ELR (cell line): Measurements from ENCODE around the gene CDRT15.
"Not testable (repeated sequence)": the region's sequence is repeated elsewhere in the genome, so short reads cannot be mapped to it uniquely, and the experiment has no call there.

ENCODE experiments used
- DNase-seq: peaks from one replicate; pipeline ENCODE4 v3.0.0-alpha.2; 2015; ENCODE audit warnings: low read depth

CDRT15 gene

GRCh38 chr17:14206891-14207290 lies 29.8 kb downstream of the CDRT15 start:
- no peak for DNase-seq

DNA sequence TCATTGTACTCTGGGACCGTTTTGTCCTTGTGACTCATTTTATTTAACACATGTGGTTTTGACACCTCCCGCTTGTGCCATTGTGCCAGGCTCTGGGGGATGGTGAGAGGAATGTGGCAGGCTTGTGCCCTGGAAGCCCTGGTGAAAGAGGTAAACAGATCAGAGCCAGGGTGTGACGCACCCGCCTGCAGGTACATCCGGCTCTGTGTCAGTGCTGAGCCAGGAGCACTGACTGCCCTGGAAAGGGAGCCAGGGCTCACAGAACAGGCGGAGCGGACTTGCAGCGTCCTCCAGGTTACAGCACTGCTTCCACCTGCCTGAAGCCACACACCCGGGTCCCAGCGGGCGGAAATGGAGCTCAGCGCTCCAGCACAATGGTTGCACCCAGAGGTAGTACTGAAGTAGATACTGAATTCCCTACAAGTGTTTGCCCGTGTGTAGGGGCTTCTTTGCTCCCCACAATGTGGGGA lies 30.6 kb downstream of the CDRT15 start:
- no peak for DNase-seq

GRCh38 chr17:14205380-14205779 lies 31.3 kb downstream of the CDRT15 start:
- no peak for DNase-seq

- no peak for DNase-seq
These were observed 32.1 kb downstream of the CDRT15 start for GRCh38 chr17:14204546-14204945.

DNA sequence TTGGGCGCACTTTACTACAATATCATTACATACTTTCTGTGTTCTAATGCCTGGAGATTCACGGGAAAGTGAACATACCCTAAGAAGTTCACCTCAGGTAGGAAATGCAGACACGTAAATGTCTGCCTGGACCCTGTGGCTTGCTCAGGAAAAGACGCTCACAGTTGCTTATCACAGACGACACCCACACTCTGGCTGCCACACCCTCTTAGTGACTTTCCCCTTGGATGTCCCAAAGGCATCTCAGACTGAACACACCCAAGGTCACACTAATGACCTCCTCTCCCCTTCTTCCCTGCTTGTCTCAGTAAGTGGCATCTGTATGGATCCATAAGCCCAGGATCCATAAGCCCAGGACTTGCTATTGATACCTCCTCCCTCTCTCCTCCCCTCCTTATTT lies 32.6 kb downstream of the CDRT15 start:
- DNase-seq = no peak

GRCh38 chr17:14203388-14203787 lies 33.3 kb downstream of the CDRT15 start:
- DNase-seq = peak; percentile 24

DNA sequence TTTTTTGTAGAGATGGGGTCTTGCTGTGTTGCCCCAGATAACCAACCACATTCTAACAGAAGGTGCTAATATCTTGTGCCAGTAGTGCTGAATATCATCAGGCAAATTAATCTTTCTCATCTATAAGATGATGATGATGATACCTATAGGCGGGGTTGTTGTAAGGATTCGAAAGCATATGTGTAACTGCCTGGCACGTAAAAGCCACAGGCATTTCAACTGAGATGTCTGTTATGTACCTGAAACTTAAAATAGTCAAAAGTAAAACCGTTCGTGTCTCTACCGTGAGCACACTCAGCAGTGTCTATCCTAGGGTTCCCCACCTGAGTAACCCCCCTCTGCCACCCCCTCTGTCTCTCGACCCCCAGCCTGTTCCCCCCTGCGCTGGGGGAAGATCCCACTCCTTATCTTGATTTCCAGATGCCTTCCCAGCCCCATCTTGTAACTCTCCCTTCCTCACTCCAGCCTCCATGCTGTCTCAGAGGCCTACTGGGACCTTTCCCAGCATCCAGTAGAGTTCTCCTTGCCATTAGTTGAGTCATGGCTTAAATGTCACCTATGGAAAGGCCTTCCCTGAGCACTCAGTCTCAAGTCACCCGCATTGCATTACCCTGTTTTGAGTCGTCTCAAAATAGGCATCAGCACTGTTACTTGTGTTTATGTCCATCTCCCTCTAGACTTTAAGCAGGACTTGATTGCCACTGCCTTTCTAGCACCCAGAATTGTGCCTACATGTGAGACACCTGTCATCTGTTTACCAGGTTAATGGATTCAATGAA lies 34.1 kb downstream of the CDRT15 start:
- DNase-seq = no peak

DNA sequence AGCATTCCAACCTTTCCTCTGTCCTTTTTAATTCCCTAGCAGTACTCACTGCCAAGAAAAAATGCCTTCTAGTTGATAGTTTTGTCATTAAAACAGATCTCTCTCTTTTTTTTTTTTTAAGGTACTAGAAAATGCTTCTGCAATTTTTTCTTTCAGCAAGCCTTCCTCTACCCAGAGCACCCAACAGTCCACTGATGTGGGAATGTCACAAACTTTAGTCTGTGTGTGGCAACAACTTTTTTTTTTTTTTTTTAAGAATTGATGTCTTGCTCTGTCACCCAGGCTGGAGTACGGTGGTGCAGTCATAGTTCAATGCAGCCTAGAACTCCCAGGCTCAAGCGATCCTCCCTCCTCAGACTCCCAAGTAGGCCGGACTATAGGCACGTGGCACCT lies 34.7 kb downstream of the CDRT15 start:
- DNase-seq = no peak

- DNase-seq = no peak
These were observed 35.4 kb downstream of the CDRT15 start for GRCh38 chr17:14201021-14201987.

DNA sequence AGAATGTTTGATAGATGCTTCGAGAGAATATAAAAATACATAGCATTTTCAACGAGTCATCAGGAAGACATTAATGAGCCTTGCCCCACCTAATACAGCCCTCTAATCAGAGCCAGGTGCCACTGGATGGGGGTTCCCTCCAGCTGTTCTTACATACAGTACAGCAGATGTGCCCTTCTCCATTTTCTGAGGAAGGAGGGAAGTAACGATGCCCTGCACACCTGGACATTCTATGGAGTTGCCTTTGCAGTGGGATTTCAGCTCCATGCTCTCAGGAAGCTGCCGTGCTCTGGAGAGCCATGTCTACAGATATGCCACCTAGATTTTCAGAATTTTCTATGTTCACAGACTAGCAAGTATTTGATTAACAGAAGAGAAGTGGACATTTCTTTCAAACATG lies 36.3 kb downstream of the CDRT15 start:
- DNase-seq = no peak

GRCh38 chr17:14199601-14200000 lies 37.1 kb downstream of the CDRT15 start:
- DNase-seq = no peak

GRCh38 chr17:14198575-14198974 lies 38.1 kb downstream of the CDRT15 start:
- DNase-seq = no peak

DNA sequence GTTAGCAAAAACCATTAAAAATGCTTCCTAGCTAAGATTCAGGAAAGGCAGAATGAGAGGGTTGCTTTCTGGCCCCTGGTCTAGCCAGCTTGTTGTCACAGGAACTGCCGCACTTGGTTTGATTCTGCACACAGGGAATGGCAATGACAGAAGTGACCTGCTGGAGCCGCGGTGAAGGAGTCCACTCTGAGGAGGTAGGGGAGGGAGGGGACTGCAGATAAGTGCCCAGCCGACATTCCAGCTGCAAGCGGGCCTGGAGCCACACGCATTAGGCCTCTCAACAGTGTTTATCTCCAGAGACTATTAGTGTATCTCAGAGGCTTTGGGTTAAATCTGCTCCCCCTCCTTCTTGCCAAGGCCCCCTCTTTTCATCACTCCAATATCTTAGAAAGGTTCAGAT lies 38.6 kb downstream of the CDRT15 start:
- DNase-seq = no peak

DNA sequence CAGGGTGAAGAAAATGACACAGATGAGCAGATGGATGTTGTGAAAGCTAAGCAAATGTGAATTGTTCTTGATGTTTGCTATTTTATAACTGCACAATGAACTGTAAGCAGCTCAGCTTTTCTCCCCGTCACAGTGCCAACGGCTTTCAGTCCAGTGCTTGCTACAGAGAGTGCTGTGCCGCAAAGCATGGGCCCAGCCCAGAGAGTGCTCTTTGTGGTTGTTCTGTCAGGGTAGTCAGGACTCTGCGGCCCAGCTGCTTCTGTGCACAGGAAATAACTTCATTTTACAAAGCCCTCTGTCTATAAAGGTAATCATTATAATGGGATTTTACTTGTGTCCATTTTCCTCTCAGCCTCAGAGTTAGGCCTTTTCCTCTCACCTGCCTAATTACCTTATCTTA lies 39.1 kb downstream of the CDRT15 start:
- DNase-seq = no peak

- DNase-seq = no peak
These were observed 39.6 kb downstream of the CDRT15 start for GRCh38 chr17:14197057-14197456.

- no peak for DNase-seq
These were observed 40.2 kb downstream of the CDRT15 start for GRCh38 chr17:14196377-14196997.

DNA sequence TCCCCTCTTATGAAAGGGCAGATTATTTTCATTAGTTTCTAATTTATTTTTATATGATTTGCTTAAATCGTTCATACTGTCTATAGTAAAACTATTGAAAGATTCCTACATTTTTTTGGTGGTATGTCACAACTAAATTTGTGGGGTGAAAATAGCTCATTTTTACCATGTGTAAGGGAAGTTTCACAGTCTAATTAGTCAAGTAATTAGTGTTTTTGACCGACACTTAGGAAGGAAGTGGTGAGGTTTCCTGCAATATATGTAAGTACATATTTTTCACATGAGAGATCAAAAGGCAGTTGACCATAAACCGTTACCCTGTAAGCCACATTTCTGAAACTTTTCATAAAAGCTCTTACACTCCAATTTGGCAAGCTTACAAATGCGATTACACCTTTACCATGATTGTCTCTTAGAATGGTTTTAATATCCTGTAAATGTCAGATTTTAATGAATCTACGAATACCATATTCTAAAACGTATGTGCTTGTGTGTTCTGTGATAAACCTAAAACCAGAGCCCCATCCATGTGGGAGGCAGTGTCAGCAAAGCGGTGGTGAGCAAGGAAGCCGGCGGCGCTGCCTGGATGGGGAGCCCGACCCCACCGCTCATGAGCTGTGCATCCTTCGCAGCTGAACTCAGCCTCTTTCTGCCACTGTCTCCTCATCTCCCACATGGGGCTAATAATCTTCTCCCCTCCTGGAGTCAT lies 43.9 kb downstream of the CDRT15 start:
- not testable (repeated sequence) for DNase-seq

GRCh38 chr17:14192039-14192438 lies 44.6 kb downstream of the CDRT15 start:
- not testable (repeated sequence) for DNase-seq

DNA sequence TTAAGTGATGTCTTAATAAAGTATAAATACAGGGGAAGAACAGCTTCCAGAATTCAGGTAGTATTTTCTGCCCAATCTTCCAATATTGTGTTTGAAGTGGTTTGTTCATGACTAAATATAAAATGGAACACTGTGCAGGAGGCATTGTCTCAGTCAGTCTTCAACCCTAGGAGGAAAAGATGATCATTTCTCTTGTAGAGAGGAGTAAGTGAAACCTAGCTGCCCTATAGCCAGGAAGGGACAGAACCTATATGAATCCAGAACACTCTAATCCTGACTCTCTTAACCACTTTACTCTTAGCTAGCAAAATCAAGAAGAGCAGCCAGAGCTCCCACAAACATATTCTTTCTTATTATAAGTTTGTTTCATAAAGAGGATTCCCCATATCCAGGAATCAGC lies 45.2 kb downstream of the CDRT15 start:
- DNase-seq = not testable (repeated sequence)

DNA sequence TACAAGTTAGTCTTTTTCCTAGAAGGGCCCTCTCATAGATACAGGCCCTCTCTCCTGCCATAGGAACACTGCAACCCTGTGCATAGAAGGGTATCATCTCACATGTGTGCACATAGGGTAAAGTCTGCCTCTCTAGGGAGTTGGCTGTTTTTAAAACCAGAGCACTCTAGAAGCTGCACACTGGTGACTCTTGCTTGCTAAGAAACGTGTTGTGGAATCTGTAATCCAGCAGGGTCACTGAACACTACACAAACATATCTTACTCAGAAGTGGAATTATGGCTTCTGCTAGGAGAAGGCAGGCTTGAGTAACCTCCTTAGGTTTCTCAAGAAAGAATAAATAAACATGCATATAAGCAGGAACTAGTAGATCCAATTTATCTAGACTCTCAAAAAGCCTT lies 45.9 kb downstream of the CDRT15 start:
- DNase-seq = not testable (repeated sequence)

GRCh38 chr17:14186443-14186842 lies 50.2 kb downstream of the CDRT15 start:
- DNase-seq = not testable (repeated sequence)
